HUES48 (cell line): Measurements from ENCODE around the gene PCDHA5.
"Not testable (repeated sequence)": the region's sequence is repeated elsewhere in the genome, so short reads cannot be mapped to it uniquely, and the experiment has no call there.

Experiments used
- H3K27ac ChIP-seq: one replicate; pipeline ENCODE4 v1.7.0; 2013; ENCODE audit warnings: low read depth, low read length, inconsistent platforms
- H3K27me3 ChIP-seq: 2 replicates; pipeline ENCODE4 v1.6.1; 2013; ENCODE audit warnings: mild to moderate bottlenecking, low read length; ENCODE audit not compliant: control insufficient read depth, insufficient read depth
- H3K36me3 ChIP-seq: 2 replicates; pipeline ENCODE4 v1.6.1; 2013; ENCODE audit warnings: low read length; ENCODE audit not compliant: control insufficient read depth, insufficient read depth
- H3K4me1 ChIP-seq: 2 replicates; pipeline ENCODE4 v1.6.1; 2013; ENCODE audit warnings: mild to moderate bottlenecking, low read length; ENCODE audit not compliant: control insufficient read depth, insufficient read depth
- H3K4me3 ChIP-seq: 2 replicates; pipeline ENCODE4 v1.5.1; 2013; ENCODE audit warnings: mild to moderate bottlenecking, low read depth, low read length
- H3K9ac ChIP-seq: 2 replicates; pipeline ENCODE4 v1.6.1; 2013; ENCODE audit warnings: mild to moderate bottlenecking, low read depth, low read length, moderate library complexity
- H3K9me3 ChIP-seq: 2 replicates; pipeline ENCODE4 v1.6.1; 2013; ENCODE audit warnings: low read length; ENCODE audit not compliant: control insufficient read depth, insufficient read depth

The PCDHA5 gene

GRCh38 chr5:140821375-140822280 is at the start of gene PCDHA5:
TSS of gene PCDHA5 (plus strand) at chr5:140821613.
- no peak within 1 kb of the TSS for H3K9ac ChIP-seq
- H3K4me1 ChIP-seq = no peaks in the 10 kb centered on the region
- H3K9me3 ChIP-seq = no peaks in the 10 kb centered on the region
- H3K4me3 ChIP-seq = no peak within 1 kb of the TSS
- H3K36me3 ChIP-seq = no peaks in the 10 kb centered on the region
- no peaks in the 10 kb centered on the region for H3K27me3 ChIP-seq
- H3K27ac ChIP-seq = no peak within 1 kb of the TSS

- Histone ChIP-seq H3K27ac (no peak overlapping the region), H3K27me3 (no peaks in the 10 kb centered on the region), H3K4me1 (no peaks in the 10 kb centered on the region), H3K9ac (no peak overlapping the region), H3K4me3 (no peak overlapping the region), H3K36me3 (no peaks in the 10 kb centered on the region), H3K9me3 (peaks cover 68% of the 10 kb centered on the region)
Measured at GRCh38 chr5:140780512-140780911, 40.9 kb upstream of the PCDHA5 start.

- H3K36me3 ChIP-seq = no peaks in the 10 kb centered on the region
- no peak within 1 kb of the TSS for H3K27ac ChIP-seq
- H3K4me1 ChIP-seq = no peaks in the 10 kb centered on the region
- peaks cover 48% of the 10 kb centered on the region for H3K9me3 ChIP-seq
- H3K4me3 ChIP-seq = no peak within 1 kb of the TSS
- no peak within 1 kb of the TSS for H3K9ac ChIP-seq
- H3K27me3 ChIP-seq = no peaks in the 10 kb centered on the region
Measured at GRCh38 chr5:140785905-140786686, 35.3 kb upstream of the PCDHA5 start, which contains the start of gene PCDHA1. TSS of gene PCDHA1 (plus strand) at chr5:140786140.

GRCh38 chr5:140787422-140787821 is 34.0 kb upstream of the PCDHA5 start:
- not testable (repeated sequence) for H3K9ac ChIP-seq, H3K27ac ChIP-seq, H3K27me3 ChIP-seq, H3K36me3 ChIP-seq, H3K4me1 ChIP-seq, H3K4me3 ChIP-seq
- peaks cover 39% of the 10 kb centered on the region for H3K9me3 ChIP-seq

GRCh38 chr5:140787849-140788504 is 33.4 kb upstream of the PCDHA5 start:
- H3K9me3 ChIP-seq = peaks cover 34% of the 10 kb centered on the region
- not testable (repeated sequence) for H3K27me3 ChIP-seq, H3K27ac ChIP-seq, H3K4me1 ChIP-seq, H3K4me3 ChIP-seq, H3K36me3 ChIP-seq, H3K9ac ChIP-seq

GRCh38 chr5:140791089-140791488 is 30.3 kb upstream of the PCDHA5 start:
- no peaks in the 10 kb centered on the region for H3K27me3 ChIP-seq
- H3K4me3 ChIP-seq = no peak overlapping the region
- no peak overlapping the region for H3K27ac ChIP-seq
- peaks cover 28% of the 10 kb centered on the region for H3K9me3 ChIP-seq
- no peaks in the 10 kb centered on the region for H3K4me1 ChIP-seq
- H3K36me3 ChIP-seq = no peaks in the 10 kb centered on the region
- no peak overlapping the region for H3K9ac ChIP-seq

GRCh38 chr5:140794595-140795258 is 26.7 kb upstream of the PCDHA5 start, which contains the start of gene PCDHA2:
TSS of gene PCDHA2 (plus strand) at chr5:140794852.
- H3K4me1 ChIP-seq = no peaks in the 10 kb centered on the region
- no peak within 1 kb of the TSS for H3K27ac ChIP-seq
- no peaks in the 10 kb centered on the region for H3K36me3 ChIP-seq
- peaks cover 12% of the 10 kb centered on the region for H3K9me3 ChIP-seq
- H3K4me3 ChIP-seq = peak within 1 kb of the TSS; percentile 71
- H3K9ac ChIP-seq = no peak within 1 kb of the TSS
- no peaks in the 10 kb centered on the region for H3K27me3 ChIP-seq

GRCh38 chr5:140795259-140795641 is 26.2 kb upstream of the PCDHA5 start:
- peaks cover 16% of the 10 kb centered on the region for H3K9me3 ChIP-seq
- no peak overlapping the region for H3K27ac ChIP-seq
- peak overlapping the region; percentile 71 for H3K4me3 ChIP-seq
- H3K36me3 ChIP-seq = no peaks in the 10 kb centered on the region
- no peaks in the 10 kb centered on the region for H3K27me3 ChIP-seq
- no peak overlapping the region for H3K9ac ChIP-seq
- H3K4me1 ChIP-seq = no peaks in the 10 kb centered on the region

GRCh38 chr5:140796072-140796717 is 25.2 kb upstream of the PCDHA5 start:
- H3K4me3 ChIP-seq, H3K9ac ChIP-seq, H3K27ac ChIP-seq, H3K4me1 ChIP-seq, H3K36me3 ChIP-seq, H3K27me3 ChIP-seq: not testable (repeated sequence)
- H3K9me3 ChIP-seq = peaks cover 18% of the 10 kb centered on the region

- Histone ChIP-seq H3K36me3 (no peaks in the 10 kb centered on the region), H3K27me3 (no peaks in the 10 kb centered on the region), H3K4me3 (no peak overlapping the region), H3K4me1 (no peaks in the 10 kb centered on the region), H3K9me3 (peaks cover 18% of the 10 kb centered on the region), H3K27ac (no peak overlapping the region), H3K9ac (no peak overlapping the region)
Measured at GRCh38 chr5:140796718-140797095, 24.7 kb upstream of the PCDHA5 start.
